GM21723 (cell line): ENCODE results near the gene NUB1.

ENCODE experiments used
- ATAC-seq: cut with Tn5 transposase; IDR thresholded peaks from one replicate; pipeline ENCODE4 v1.9.1; 2021; ENCODE audit warnings: mild to moderate bottlenecking, moderate library complexity; ENCODE audit not compliant: unreplicated experiment

The NUB1 gene

DNA sequence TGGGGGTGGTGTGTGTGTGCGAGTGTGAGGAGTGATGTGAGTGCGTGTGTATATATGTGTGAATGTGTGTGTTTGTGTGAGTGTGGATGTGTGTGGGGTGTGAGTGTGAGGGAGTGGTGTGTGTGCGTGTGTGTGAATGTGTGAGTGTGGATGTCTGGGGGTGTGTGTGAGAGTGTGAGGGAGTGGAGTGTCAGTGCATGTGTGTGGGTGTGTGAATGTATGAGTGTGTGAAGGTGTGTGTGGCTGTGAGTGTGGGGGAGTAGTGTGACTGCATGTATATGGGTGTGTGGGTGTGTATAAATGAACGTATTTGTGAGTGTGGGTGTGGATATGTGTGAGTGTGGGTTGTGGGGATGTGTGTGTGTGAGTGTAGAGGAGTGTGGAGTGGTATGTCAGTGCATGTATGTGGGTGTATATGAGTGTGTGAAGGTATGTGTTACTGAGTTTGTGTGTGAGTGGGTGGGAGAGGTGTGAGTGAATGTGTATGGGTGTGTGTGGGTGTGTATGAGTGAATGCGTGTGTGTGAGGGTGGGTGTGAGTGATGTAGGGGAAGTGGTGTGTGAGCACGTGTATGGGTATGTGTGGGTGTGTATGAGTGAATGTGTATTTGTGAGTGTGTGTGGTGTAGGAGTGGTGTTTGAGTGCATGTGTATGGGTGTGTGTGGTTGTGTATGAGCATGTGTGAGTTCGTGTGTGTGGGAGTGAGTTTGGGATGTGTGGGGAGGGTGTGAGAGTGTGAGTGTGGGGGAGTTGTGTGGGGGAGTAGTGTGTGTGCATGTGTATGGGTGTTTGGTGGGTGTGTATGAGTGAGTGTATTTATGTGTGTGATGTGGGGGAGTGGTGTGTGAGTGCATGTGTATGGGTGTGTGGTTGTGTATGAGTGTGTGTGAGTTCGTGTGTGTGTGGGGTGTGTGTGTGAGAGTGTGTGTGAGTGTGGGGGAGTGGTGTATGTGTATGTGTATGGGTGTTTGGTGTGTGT is 28.5 kb upstream of the NUB1 start:
- ATAC-seq = no peak

GRCh38 chr7:151313857-151314256 is 27.8 kb upstream of the NUB1 start:
- no peak for ATAC-seq

DNA sequence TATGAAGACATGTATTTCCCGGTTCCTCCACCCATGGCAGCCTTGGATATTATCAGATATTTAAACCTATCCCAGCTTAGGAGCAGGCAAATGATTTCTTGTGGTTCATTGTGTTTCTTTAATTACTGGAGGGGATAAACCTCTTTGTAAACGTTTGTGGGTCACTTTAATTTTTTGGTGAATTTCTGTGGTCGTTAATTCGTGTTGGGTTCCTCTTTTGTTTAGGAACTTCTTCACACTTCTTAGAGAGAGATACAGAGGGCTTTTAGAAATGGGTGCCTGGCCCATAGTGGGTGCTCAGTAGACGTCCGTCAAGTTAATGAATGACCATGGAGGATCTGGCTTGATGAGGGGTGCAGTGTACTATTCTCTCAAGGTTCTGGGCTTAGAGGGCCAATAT is 27.2 kb upstream of the NUB1 start:
- no peak for ATAC-seq

DNA sequence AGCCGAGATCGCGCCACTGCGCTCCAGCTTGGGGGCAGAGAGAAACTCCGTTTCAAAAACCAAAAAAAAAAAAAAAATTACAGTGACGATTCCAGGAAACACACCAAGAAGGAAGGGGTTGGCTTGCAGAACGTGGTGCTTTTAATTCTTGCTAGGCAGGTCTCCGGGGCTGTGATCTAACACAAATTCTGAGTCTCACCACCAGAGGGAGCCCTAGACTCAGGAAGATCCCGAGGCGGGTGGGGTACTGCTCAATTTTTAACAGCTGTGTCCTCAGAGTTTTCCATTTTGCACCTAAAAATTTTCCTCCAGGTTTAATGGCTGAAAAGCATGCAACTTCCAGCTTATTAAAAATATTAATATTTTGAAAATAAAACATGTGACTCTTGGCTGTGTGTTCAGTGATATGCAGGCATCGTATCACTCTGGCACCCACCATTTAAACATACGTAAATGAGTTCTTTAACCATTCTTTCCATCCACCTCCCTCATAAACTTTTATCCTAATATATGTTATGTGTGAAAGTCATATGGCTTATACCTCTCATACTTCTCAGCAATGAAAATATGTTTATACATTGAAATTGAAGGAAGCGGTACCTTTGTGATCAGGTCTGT is 26.5 kb upstream of the NUB1 start:
- no peak for ATAC-seq

GRCh38 chr7:151316896-151317295 is 24.7 kb upstream of the NUB1 start:
- no peak for ATAC-seq

GRCh38 chr7:151317936-151318335 is 23.7 kb upstream of the NUB1 start:
- ATAC-seq = no peak

- ATAC-seq = no peak
Observed at GRCh38 chr7:151319189-151319588, 22.4 kb upstream of the NUB1 start.

DNA sequence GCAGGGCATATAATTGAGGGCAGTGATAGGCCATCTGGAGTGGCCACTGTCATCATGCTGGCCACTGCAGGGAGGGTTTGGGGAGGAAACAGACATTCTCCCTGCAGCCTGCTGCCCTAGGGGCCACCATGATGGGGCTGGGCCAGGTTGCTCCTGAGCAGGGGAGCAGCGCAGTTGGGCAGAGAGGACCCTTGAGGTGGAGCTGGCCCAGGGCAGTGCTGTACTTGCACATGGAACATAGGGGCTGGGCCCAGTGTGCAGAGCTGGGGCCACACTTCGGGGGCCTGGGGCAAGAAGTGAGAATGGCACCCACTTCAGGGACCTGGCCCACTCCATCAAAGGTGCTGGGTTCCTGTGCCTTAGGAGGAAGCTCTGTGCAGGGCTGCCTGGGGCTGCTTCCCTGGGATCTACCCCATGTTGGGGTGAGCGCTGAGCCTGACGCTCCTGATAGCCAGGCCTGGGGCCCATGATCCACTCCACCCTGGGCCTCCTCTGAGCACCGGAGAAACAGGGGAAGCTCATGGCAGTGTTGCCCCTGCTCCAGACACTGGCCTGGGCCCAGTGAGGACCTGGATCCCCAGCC is 21.3 kb upstream of the NUB1 start:
- ATAC-seq = no peak

- ATAC-seq = no peak
Observed at GRCh38 chr7:151321341-151321740, 20.3 kb upstream of the NUB1 start.

GRCh38 chr7:151322906-151323305 is 18.7 kb upstream of the NUB1 start:
- no peak for ATAC-seq

GRCh38 chr7:151327022-151327421 is 14.6 kb upstream of the NUB1 start:
- ATAC-seq = no peak

GRCh38 chr7:151327659-151328058 is 14.0 kb upstream of the NUB1 start:
- ATAC-seq = no peak

DNA sequence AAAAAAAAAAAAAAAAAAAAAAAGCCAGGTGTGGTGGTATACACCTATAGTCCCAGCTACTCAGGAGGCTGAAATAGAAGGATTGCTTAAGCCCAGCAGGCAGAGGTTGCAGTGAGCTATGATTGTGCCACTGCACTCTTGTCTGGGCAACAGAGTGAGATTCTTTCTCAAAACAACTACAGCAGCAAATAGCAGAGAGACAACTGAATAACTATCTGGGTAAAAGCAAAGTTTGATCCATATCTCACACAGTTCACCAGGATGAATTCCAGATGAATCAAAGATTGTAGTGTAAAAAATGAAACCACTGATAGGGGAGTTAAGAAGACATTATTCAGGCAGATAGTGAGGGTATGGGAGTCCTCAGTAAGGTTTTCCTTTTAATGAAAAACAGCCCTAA is 11.4 kb upstream of the NUB1 start:
- no peak for ATAC-seq

- ATAC-seq = no peak
Observed at GRCh38 chr7:151330661-151331060, 11.0 kb upstream of the NUB1 start.

DNA sequence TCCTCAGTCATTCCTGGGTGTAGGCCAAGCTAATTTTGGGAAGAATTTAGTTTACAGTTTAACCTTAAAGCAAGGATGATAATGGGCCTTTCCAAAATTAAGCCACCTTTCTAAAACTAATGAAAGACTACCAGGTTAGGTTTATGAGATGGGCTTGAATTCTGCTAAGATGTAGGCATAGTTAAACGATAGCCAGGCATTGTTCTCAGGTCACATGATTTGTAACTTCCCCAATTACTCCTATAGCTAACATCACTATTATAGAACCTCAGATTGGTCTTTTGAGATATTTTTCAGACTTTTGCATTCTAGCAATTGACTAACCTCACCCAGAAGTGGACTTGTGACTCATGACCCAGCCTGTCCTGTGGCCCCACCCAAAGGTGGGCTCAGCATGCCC is 7.0 kb upstream of the NUB1 start:
- no peak for ATAC-seq

DNA sequence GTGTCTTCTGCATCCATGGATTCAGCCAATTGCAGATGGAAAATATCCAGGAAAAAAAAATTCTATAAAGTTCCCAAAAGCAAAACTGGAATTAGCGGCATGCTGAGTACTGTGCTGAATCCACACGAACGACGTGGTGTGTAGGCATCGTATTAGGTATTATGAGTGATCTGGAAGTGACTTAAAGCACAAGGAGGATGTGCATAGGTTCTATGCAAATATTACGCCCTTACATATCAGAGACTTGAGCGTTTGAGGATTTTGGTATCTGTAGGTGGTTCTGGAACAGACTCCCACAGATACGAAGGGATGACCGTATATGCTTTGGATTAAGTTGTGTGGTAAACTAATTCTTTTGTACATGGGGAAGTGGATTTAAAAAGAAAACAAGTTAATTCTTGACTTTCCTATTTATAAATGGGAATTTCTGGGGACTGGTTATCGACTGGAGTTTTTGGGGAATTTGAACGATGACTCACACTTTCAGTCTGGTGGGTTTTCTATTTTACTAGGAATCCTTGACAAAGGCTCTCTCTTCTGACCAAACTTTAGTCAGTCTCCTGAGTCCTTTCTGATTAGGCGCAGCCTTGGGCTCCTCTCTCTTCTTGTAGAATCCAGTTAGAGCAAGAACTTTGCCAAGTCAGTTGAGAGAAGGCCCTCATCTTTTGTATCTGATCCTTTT is 5.4 kb upstream of the NUB1 start:
- ATAC-seq = no peak

GRCh38 chr7:151337346-151337745 is 4.3 kb upstream of the NUB1 start:
- ATAC-seq = no peak

DNA sequence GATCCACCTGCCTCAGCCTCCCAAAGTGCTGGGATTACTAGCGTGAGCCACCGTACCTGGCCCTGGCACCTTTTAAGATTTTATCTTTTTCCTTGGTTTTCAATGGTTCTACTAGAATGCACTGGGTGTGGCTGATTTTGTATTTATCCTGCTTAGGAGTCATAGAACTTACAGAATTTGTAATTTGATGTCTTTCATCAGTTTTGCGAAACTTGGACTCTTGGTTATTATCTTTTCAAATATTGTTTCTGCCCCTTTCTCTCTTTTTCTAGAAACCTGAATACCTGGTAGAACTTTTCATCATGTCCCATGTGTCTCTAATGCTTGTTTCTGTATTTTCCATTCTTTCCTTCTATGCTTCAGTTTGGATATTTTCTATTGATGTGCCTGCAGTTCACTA is 2.8 kb upstream of the NUB1 start:
- no peak for ATAC-seq

GRCh38 chr7:151339651-151340382 is 1.8 kb upstream of the NUB1 start:
- peak; percentile 41 for ATAC-seq

- peak; percentile 2 for ATAC-seq
Observed at GRCh38 chr7:151340794-151341356, 737 bp upstream of the NUB1 start.
